DND-41 (cell line): ENCODE measurements around the gene KANSL1.

Experiments
- CTCF ChIP-seq: IDR thresholded peaks from 2 replicates; pipeline ENCODE4 v1.5.1; 2012; ENCODE audit warnings: borderline replicate concordance, low read length, moderate library complexity, mild to moderate bottlenecking; ENCODE audit not compliant: poor library complexity, severe bottlenecking; ENCODE audit errors: extremely low read depth
- EZH2 ChIP-seq: IDR thresholded peaks from 3 replicates; pipeline ENCODE4 v1.6.1; 2012; ENCODE audit warnings: borderline replicate concordance, low read depth, mild to moderate bottlenecking, moderate library complexity, low read length, inconsistent platforms; ENCODE audit not compliant: severe bottlenecking

GRCh38 chr17:46047856-46048255 lies 145.4 kb downstream of the KANSL1 start:
- TF ChIP-seq CTCF = no peak
- TF ChIP-seq EZH2 = no peak
